BJ (cell line): Measurements from ENCODE around the gene SEPTIN10. TPM values are rescaled to one million over a fixed set of nuclear protein-coding genes. Genes with fewer than 3 reads are reported as not detected.
"Not testable (repeated sequence)": the region's sequence is repeated elsewhere in the genome, so short reads cannot be mapped to it uniquely, and the experiment has no call there.

Source experiments
- CTCF ChIA-PET: fragments of 350-600 bp; formaldehyde crosslinking; extraction: SDS; loops from one replicate; lab custom pipeline; 2021; ENCODE audit warnings: antibody characterized with exemption, inconsistent platforms; lab: Yijun Ruan, JAX
- POLR2A ChIA-PET: fragments of 300-600 bp; sonication (Branson Sonifier 250); formaldehyde crosslinking; extraction: SDS; loops from one replicate; lab custom pipeline; 2021; ENCODE audit warnings: antibody characterized with exemption; lab: Charles Lee
- DNase-seq: peaks from one replicate; pipeline ENCODE4 v3.0.0-alpha.2; 2011; ENCODE audit warnings: low read depth
- H3K27me3 ChIP-seq: 2 replicates; pipeline ENCODE4 v1.6.0; 2011; ENCODE audit warnings: low read length; ENCODE audit not compliant: control insufficient read depth, insufficient read depth
- H3K36me3 ChIP-seq: 2 replicates; pipeline ENCODE4 v1.5.1; 2011; ENCODE audit warnings: low read length; ENCODE audit not compliant: control insufficient read depth, insufficient read depth
- H3K4me3 ChIP-seq: 2 replicates; pipeline ENCODE4 v1.5.1; 2011; ENCODE audit warnings: low read depth, mild to moderate bottlenecking, control low read depth, low read length
- CTCF ChIP-seq: IDR thresholded peaks from 2 replicates; pipeline ENCODE4 v1.5.1; 2011; ENCODE audit warnings: low read depth, mild to moderate bottlenecking, control low read depth, inconsistent platforms, low read length, moderate library complexity; ENCODE audit not compliant: insufficient read depth
- polyA plus RNA-seq: library from polyadenylated mRNA; depleted of rRNA; stranded (reverse); fragments of >200 nt; gene quantifications from 2 replicates; pipeline ENCODE4 v1.2.3, GENCODE V29; 2011

The SEPTIN10 gene
- polyA plus RNA-seq, 1 experiment: 68.8 TPM

GRCh38 chr2:109586687-109587086 lies 27.1 kb downstream of the SEPTIN10 start:
- no peak for DNase-seq
- peaks cover 5% of the 10 kb centered on the region for H3K36me3 ChIP-seq
- H3K4me3 ChIP-seq: no peak overlapping the region
- POLR2A ChIA-PET: no interaction called here
- CTCF ChIA-PET: interaction anchor here (1.2 kb wide), 1 partner anchor 40 kb away, joined by 6 read pairs; no protein-coding TSS in a partner anchor
- no peak for TF ChIP-seq CTCF
- no peaks in the 10 kb centered on the region for H3K27me3 ChIP-seq

GRCh38 chr2:109582928-109583895 lies 30.6 kb downstream of the SEPTIN10 start:
- CTCF ChIA-PET: interaction anchor here (0.7 to 0.9 kb wide), 2 partner anchors 10 to 23 kb away, joined by 3 read pairs; no protein-coding TSS in a partner anchor
- no peak for DNase-seq

GRCh38 chr2:109577630-109578029 lies 36.1 kb downstream of the SEPTIN10 start:
- H3K4me3 ChIP-seq, H3K27me3 ChIP-seq, POLR2A ChIA-PET, H3K36me3 ChIP-seq, DNase-seq, CTCF ChIA-PET: not testable (repeated sequence)

More at GRCh38 chr2:109582928-109583895, 30.6 kb downstream of the SEPTIN10 start:
- POLR2A ChIA-PET: no interaction called here
- peaks cover 1% of the 10 kb centered on the region; the same call in 1 of the 2 replicates for H3K36me3 ChIP-seq
- H3K4me3 ChIP-seq: no peak overlapping the region
- TF ChIP-seq CTCF: peak; percentile 32; the same call in 1 of the 2 replicates
- no peaks in the 10 kb centered on the region for H3K27me3 ChIP-seq

- ChIA-PET POLR2A (no interaction called here), CTCF (no interaction called here)
- Histone ChIP-seq H3K36me3 (0 out of 2 replicates have a peak, but pooled peaks cover 1% of the 10 kb centered on the region), H3K27me3 (no peaks in the 10 kb centered on the region), H3K4me3 (no peak overlapping the region)
- DNase-seq: no peak
- no peak for TF ChIP-seq CTCF
These were observed 38.4 kb downstream of the SEPTIN10 start for GRCh38 chr2:109575373-109575772.

- ChIA-PET CTCF (interaction anchor here (1.5 to 1.7 kb wide), 3 partner anchors 11 to 17 kb away, joined by 3 to 5 read pairs (median 3); no protein-coding TSS in a partner anchor), POLR2A (no interaction called here)
- no peak overlapping the region for H3K4me3 ChIP-seq
- H3K27me3 ChIP-seq: no peaks in the 10 kb centered on the region
- no peaks in the 10 kb centered on the region; the same call in none of the 2 replicates for H3K36me3 ChIP-seq
- no peak for DNase-seq
- no peak for TF ChIP-seq CTCF
These were observed 49.7 kb downstream of the SEPTIN10 start for GRCh38 chr2:109563980-109564550.
